Stimulated activated CD8-positive, alpha-beta memory T cell treated with anti-CD3 and anti-CD28 coated beads, Interleukin-15, amount 100 ng/mL, for 4 hours (primary cell): ENCODE measurements around the gene MAPKAP1.
"Not testable (repeated sequence)": the region's sequence is repeated elsewhere in the genome, so short reads cannot be mapped to it uniquely, and the experiment has no call there.

Source experiments
- DNase-seq, 2 donors: peaks; one replicate each; pipeline ENCODE4 v3.0.0-alpha.2; 2020; ENCODE audit warnings: low read depth in 2 of 2

The MAPKAP1 gene

DNA sequence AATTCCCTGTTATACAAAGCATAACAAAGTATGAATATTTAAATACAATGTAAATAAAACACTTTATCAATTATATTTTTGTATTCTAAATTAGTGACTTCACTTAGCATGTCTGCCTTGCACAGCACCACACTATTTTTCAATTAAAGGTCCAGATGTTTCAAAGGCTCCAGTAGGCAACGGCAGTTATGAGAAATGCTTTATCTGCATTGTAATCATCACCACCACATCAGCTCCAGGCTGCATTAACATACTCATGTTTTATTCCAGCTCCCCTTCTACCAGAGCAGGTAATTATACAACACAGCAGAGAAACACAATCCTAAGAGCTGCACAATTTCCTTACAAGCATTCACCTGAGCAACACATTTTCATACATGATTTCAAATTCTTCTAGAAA lies 102.8 kb downstream of the MAPKAP1 start:
- no peak for DNase-seq

- DNase-seq = no peak
Observed at GRCh38 chr9:125603478-125604021, 103.5 kb downstream of the MAPKAP1 start.

DNA sequence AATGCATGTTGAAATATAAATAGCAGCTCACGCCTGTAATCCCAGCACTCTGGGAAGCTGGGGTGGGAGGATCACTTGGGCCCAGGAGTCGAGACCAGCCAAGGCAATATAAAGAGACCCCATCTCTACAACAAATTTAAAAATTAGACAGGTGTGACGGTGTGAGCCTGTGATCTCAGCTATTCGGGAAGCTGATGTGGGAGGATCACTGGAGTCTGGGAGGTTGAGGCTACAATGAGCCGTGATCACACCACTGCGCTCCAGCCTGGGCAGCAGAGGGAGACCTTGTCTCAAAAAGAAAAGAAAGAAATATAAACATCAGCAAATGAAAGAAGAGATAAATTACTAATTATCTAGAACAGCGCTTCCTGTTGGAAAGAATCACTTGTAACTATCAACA lies 105.0 kb downstream of the MAPKAP1 start:
- DNase-seq = no peak

DNA sequence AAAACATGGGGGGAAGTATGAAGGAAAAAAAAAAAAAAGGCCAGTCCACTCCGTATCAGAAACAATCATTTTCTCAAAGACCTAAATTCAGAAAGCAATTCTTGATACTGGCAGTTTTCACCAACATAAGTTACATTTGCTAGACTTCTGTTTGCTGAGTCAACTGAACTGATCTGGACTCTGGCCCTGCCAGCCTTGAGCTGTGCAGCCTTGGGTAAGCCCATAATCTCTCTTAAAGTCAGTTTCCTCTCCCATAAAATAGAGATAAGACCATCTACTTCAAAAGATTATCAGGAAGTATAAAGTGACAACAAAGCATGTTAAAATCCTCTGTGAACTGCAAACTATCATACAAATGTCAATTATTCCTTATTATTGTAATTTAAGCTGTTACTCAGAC lies 106.8 kb downstream of the MAPKAP1 start:
- DNase-seq = no peak

DNA sequence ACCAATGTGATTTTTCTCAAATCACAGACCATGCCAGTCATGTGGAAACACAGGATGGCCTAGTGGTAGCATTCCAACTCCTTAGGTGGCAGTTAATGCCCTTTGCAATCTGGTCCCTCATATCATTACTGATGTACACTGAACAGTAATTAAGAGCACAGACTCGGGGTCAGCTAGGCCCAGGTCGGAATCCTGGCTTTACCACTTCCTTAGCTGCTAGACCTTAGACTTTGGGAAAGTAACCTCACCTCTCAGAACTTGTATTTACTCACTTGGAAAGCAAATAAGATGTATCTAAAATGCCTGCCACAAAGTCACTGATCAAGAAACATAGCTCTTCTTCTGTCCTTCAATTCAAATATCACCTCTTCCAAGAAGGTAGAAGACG lies 112.8 kb downstream of the MAPKAP1 start:
- DNase-seq = no peak

GRCh38 chr9:125593581-125594222 lies 113.3 kb downstream of the MAPKAP1 start:
- DNase-seq = no peak

DNA sequence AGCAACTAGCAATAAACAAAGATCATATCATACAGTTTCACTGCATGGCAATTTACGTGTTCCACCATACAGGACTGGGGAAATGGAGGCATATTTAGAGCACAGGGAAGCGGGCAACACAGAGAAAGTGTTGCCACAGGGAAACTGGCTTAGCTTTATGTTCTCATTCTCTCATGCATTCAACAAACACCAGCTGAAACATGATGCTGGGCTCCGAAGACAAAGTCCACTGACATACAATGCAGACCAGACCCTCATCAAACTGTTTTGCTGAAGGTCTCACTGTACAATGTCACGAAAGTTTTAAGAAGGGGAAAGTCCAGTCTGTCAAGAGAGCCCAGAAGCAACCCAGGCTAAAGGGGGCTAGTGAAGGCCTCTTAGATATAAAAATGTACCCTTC lies 115.1 kb downstream of the MAPKAP1 start:
- no peak for DNase-seq

GRCh38 chr9:125591245-125591644 lies 115.8 kb downstream of the MAPKAP1 start:
- DNase-seq = no peak

GRCh38 chr9:125589287-125589686 lies 117.7 kb downstream of the MAPKAP1 start:
- no peak for DNase-seq

GRCh38 chr9:125587819-125588460 lies 119.1 kb downstream of the MAPKAP1 start:
- no peak for DNase-seq

DNA sequence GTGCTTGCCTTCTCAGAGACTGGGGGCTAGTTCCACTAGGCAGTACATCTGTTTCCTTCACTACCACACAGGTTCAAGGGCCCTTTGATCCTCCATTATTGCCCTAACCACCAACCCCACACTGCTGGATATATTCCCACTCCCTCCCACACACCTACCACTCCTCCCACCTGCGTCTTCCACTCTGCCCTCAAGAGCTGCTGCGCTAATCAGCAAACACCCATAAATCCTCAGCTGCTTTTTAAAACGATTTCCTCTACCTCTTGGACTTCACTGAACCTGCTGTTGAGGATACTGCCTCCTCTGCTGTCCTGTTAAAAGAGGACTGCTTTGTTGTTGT lies 120.9 kb downstream of the MAPKAP1 start:
- DNase-seq = no peak

DNA sequence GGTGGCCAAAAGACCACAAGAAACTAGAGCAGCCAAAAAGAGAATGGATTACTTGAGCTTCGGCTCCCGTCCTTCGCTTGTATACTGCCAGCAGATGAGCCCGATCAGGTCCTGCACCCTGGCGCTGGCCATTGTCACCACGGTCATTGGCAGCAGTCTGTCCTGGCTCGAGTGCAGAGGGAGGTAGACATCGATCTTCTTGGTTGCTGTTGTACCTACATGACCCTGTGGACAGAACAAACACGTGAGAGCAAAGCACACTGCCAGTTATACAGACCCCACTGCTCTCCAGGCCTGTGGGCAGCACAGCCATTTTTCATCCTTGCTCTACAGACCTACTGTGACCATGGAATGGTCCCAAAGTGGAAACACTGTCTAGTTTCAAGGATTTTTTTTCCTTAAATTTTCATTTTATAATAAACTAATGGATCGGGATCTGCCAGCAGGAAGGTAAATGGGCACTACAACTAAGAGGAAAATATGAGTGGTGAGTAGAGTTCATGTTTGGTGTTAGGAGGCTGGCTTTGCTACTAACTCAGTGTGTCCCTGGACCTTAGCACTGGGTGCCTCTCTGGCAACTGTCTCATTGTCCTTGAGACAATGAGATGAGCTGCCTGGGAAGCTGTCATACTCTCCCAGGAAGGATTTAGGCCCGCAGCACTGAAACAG lies 121.4 kb downstream of the MAPKAP1 start:
- no peak for DNase-seq

- DNase-seq = no peak
Observed at GRCh38 chr9:125580701-125581286, 126.2 kb downstream of the MAPKAP1 start.

GRCh38 chr9:125579030-125579932 lies 127.7 kb downstream of the MAPKAP1 start:
- no peak for DNase-seq

DNA sequence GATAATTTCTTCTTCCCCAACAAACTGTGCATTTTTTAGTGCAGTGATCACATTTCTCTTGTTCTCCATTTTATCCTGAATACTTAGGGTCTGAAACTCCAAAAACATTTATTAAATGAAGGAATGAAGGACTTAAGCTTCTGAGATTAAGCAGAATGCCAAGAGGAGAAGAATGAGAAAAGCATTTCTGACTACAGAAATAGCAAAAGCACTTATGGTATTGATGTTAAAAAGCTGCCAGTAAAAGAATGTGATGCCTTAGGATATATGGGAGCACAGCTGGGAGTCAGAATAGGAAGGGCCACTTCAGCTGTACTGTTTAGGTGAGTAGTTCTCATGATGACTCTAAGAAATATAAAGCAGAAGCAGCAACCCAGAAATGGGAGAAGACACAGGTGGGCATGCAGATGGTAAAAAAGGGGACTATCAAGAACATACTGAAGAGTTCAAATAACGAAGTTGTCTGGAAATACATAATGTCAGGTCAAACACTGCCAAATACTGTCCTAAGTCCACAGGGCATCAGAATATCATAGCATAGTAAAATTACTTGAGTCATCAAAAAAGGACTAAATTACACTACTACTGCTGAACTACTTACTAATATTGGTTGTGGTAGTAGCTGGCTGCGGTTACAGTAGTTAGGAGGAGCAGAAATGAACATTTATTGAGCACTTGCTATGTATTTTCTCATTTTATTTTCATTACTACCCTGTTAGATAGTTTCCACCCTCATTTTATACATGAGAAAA lies 132.7 kb downstream of the MAPKAP1 start:
- DNase-seq = no peak

- DNase-seq = not testable (repeated sequence)
Observed at GRCh38 chr9:125572461-125572860, 134.5 kb downstream of the MAPKAP1 start.

- not testable (repeated sequence) for DNase-seq
Observed at GRCh38 chr9:125571824-125572223, 135.2 kb downstream of the MAPKAP1 start.

DNA sequence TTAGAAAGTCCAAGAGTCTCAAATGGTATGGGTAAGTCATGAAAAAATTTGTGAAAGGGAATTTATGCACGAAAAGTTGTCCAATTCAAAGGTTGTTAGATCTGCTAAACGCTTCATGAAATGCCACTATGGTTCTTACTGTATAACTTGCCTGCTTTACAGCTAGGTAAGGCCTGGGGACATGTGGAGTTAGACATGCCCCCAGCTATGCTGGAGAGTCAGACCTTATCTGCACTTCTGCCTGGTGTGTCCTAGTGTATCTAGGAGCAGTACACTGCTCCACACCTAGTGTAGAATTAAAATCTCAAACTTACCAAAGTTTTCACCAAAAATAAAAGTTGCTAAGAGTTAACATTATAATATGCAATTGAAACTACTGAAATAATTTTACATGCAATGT lies 136.8 kb downstream of the MAPKAP1 start:
- no peak for DNase-seq

- no peak for DNase-seq
Observed at GRCh38 chr9:125568621-125569020, 138.4 kb downstream of the MAPKAP1 start.

DNA sequence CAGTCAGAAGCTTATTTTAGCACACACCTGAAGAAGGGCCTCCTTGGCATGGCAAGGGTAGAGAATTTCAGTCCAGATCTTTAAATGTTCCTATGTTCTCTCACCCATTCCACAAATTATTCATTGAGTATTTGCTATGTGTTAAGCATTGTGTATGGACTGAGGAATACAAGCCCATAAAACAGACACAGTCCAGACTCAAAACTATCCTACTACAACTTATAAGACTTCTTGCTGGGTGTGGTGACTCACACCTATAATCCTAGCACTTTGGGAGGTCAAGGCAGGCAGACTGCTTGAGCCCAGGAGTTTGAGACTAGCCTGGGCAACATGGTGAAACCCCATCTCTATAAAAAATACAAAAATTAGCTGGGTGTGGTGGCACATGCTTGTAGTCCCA lies 141.0 kb downstream of the MAPKAP1 start:
- DNase-seq = not testable (repeated sequence)

- no peak for DNase-seq
Observed at GRCh38 chr9:125565126-125565525, 141.9 kb downstream of the MAPKAP1 start.
